HCT116 (cell line): Measurements from ENCODE around the gene PSD. TPM values are rescaled to one million over a fixed set of nuclear protein-coding genes. Genes with fewer than 3 reads are reported as not detected.
A peak's percentile ranks its signal among the peaks of the same experiment; 100 is the strongest.

Experiments
- ATAC-seq: fragments of 200-7000 bp; cut with Tn5 transposase; 2 replicates; pipeline ENCODE4 v1.9.1; 2020; ENCODE audit warnings: mild to moderate bottlenecking, moderate library complexity
- BruUV-seq: library from RNA; stranded (reverse); fragments of 400-500 nt; replicated peaks from 2 replicates; lab custom pipeline; 2021; lab: Mats Ljungman, UMichigan
- CTCF ChIA-PET: fragments of 300-600 bp; sonication (Branson Sonifier 250); formaldehyde crosslinking; loops from one replicate; lab custom pipeline; 2021; ENCODE audit warnings: antibody characterized with exemption; lab: Charles Lee
- POLR2A ChIA-PET: fragments of 300-600, 350-600 bp; sonication (Branson Sonifier 250); formaldehyde crosslinking; loops from one replicate; lab custom pipeline; 2021; ENCODE audit warnings: antibody characterized with exemption; lab: Charles Lee
- RAD21 ChIA-PET, 2 experiments: fragments of 300-600 bp; sonication (Branson Sonifier 250); formaldehyde crosslinking; loops; one replicate each; lab custom pipeline; 2023; ENCODE audit warnings: low total read pairs in 2 of 2; ENCODE audit not compliant: uncharacterized antibody in 2 of 2, unreplicated experiment in 2 of 2, low non-redundant PET in 1 of 2; lab: Charles Lee
- DNase-seq: peaks from one replicate; pipeline ENCODE4 v3.0.0-alpha.2; 2010; ENCODE audit warnings: low read depth, low spot score
- H2AFZ ChIP-seq: fragments of 200-600 bp; shearing (Covaris generic), sonication (generic); 2 replicates; pipeline ENCODE4 v1.6.1; 2017; ENCODE audit warnings: low read depth, mixed run types, mixed read lengths, antibody characterized with exemption, low read length; ENCODE audit not compliant: poor library complexity, severe bottlenecking
- H3K27ac ChIP-seq: 2 replicates; pipeline ENCODE4 v1.5.1; 2012; ENCODE audit warnings: low read depth, low read length
- H3K27me3 ChIP-seq: fragments of 200-600 bp; sonication (generic); 2 replicates; pipeline ENCODE4 v1.6.1; 2016; ENCODE audit warnings: mixed run types, low read length, mixed read lengths; ENCODE audit not compliant: insufficient read depth
- H3K36me3 ChIP-seq, 2 experiments: fragments of 200-500 bp in 1 of 2; fragments of 200-600 bp in 1 of 2; sonication (Bioruptor generic) in 1 of 2; sonication (generic) in 1 of 2; 2 replicates each; pipeline versions ENCODE4 v1.5.1 to v1.6.1; 2014 to 2016; ENCODE audit warnings: low read length in 2 of 2, inconsistent platforms in 1 of 2, mixed read lengths in 1 of 2, mixed run types in 1 of 2; ENCODE audit not compliant: insufficient read depth in 2 of 2, control insufficient read depth in 1 of 2
- H3K4me1 ChIP-seq, 2 experiments: fragments of 200-600 bp in 1 of 2; sonication (generic) in 1 of 2; 2 replicates each; pipeline versions ENCODE4 v1.5.1 to v1.6.1; 2012 to 2017; ENCODE audit warnings: low read length in 2 of 2, inconsistent platforms in 1 of 2, mild to moderate bottlenecking in 1 of 2, mixed read lengths in 1 of 2, mixed run types in 1 of 2, moderate library complexity in 1 of 2; ENCODE audit not compliant: insufficient read depth in 2 of 2, control insufficient read depth in 1 of 2
- H3K4me2 ChIP-seq: fragments of 200-600 bp; sonication (generic); 2 replicates; pipeline ENCODE4 v1.6.1; 2017; ENCODE audit warnings: mixed run types, low read length, mixed read lengths
- H3K4me3 ChIP-seq, 2 experiments: fragments of 200-600 bp in 1 of 2; sonication (generic) in 1 of 2; replicated peaks in 1 of 2; 2 replicates each; pipeline ENCODE4 v1.5.1; 2011 to 2016; ENCODE audit warnings: low read length in 2 of 2, control low read depth in 1 of 2, low read depth in 1 of 2, mild to moderate bottlenecking in 1 of 2, mixed read lengths in 1 of 2, mixed run types in 1 of 2
- H3K79me2 ChIP-seq: fragments of 200-600 bp; sonication (generic); 2 replicates; pipeline ENCODE4 v1.6.1; 2017; ENCODE audit warnings: mild to moderate bottlenecking, mixed run types, low read length, moderate library complexity, mixed read lengths; ENCODE audit not compliant: insufficient read depth
- H3K9ac ChIP-seq: fragments of 200-600 bp; sonication (generic); 2 replicates; pipeline ENCODE4 v1.6.1; 2016; ENCODE audit warnings: low read length, mixed read lengths
- H3K9me2 ChIP-seq: fragments of 200-600 bp; sonication (generic), shearing (Covaris generic); 2 replicates; pipeline ENCODE4 v1.6.1; 2017; ENCODE audit warnings: mixed run types, mild to moderate bottlenecking, moderate library complexity; ENCODE audit not compliant: insufficient read depth
- H3K9me3 ChIP-seq, 2 experiments: fragments of 200-500 bp in 1 of 2; fragments of 200-600 bp in 1 of 2; sonication (Bioruptor generic) in 1 of 2; sonication (generic) in 1 of 2; 2 replicates each; pipeline ENCODE4 v1.6.1; 2014 to 2017; ENCODE audit warnings: low read length in 2 of 2, mixed read lengths in 2 of 2, inconsistent platforms in 1 of 2, low read depth in 1 of 2, mild to moderate bottlenecking in 1 of 2, mixed run types in 1 of 2, moderate library complexity in 1 of 2; ENCODE audit not compliant: control insufficient read depth in 1 of 2, insufficient read depth in 1 of 2
- H4K20me1 ChIP-seq: fragments of 200-600 bp; sonication (generic), shearing (Covaris generic); 2 replicates; pipeline ENCODE4 v1.6.1; 2017; ENCODE audit warnings: mixed run types, mild to moderate bottlenecking, moderate library complexity; ENCODE audit not compliant: insufficient read depth
- ATF3 ChIP-seq: IDR thresholded peaks from 2 replicates; pipeline ENCODE4 v1.6.1; 2012
- CBX3 ChIP-seq: IDR thresholded peaks from 2 replicates; pipeline ENCODE4 v1.6.1; 2012; ENCODE audit warnings: low read depth
- CEBPB ChIP-seq: IDR thresholded peaks from 2 replicates; pipeline ENCODE4 v1.6.1; 2012; ENCODE audit warnings: low read depth
- CTCF ChIP-seq, 3 experiments: fragments of 200-600 bp in 1 of 3; sonication (generic) in 1 of 3; IDR thresholded peaks in 2 of 3; conservative IDR thresholded peaks in 1 of 3; 2 replicates each; pipeline ENCODE4 v1.5.1; 2012 to 2017; ENCODE audit warnings: low read depth in 2 of 3, low read length in 2 of 3, antibody characterized with exemption in 1 of 3, borderline replicate concordance in 1 of 3, control low read depth in 1 of 3, mild to moderate bottlenecking in 1 of 3, mixed read lengths in 1 of 3, mixed run types in 1 of 3, moderate library complexity in 1 of 3; ENCODE audit not compliant: insufficient read depth in 1 of 3
- EGR1 ChIP-seq: IDR thresholded peaks from 2 replicates; pipeline ENCODE4 v1.6.1; 2012; ENCODE audit warnings: low read depth
- EZH2phosphoT487 ChIP-seq: fragments of 200-600 bp; IDR thresholded peaks from 2 replicates; pipeline ENCODE4 v1.6.1; 2018; ENCODE audit warnings: antibody characterized with exemption, borderline replicate concordance
- YY1 ChIP-seq: IDR thresholded peaks from 2 replicates; pipeline ENCODE4 v1.6.1; 2011; ENCODE audit warnings: low read length, low read depth, moderate library complexity, mild to moderate bottlenecking; ENCODE audit not compliant: insufficient replicate concordance; ENCODE audit errors: extremely low read depth
- ZBTB33 ChIP-seq: IDR thresholded peaks from 2 replicates; pipeline ENCODE4 v1.6.1; 2011; ENCODE audit warnings: mild to moderate bottlenecking, low read length, moderate library complexity; ENCODE audit not compliant: insufficient replicate concordance; ENCODE audit errors: extremely low read depth
- ZFX ChIP-seq: fragments of 450-650 bp; IDR thresholded peaks from 2 replicates; pipeline ENCODE4 v1.6.1; 2017
- intact Hi-C: fragments of 100-400 bp; cut with micrococcal nuclease; formaldehyde crosslinking; loops from 2 replicates; pipeline ENCODE4 v1.10.0; 2022
- total RNA-seq: library from RNA; stranded (reverse); gene quantifications from one replicate; pipeline ENCODE4 v1.2.1, GENCODE V29; 2021; ENCODE audit not compliant: unreplicated experiment

PSD gene
- total RNA-seq, 1 experiment from 2014 or later = 9.7 TPM

GRCh38 chr10:102368077-102368476 is 50.5 kb downstream of the PSD start:
- Histone ChIP-seq H3K9ac (no peak overlapping the region), H3K4me3 (no peak overlapping the region), H2AFZ (no peak overlapping the region), H3K27me3 (no peaks in the 10 kb centered on the region), H4K20me1 (no peaks in the 10 kb centered on the region), H3K9me3 (peaks cover 0 to 6% of the 10 kb centered on the region in 2 experiments; a peak in 1 of 4 replicates), H3K79me2 (no peaks in the 10 kb centered on the region), H3K4me2 (peak overlapping the region; percentile 25), H3K9me2 (no peaks in the 10 kb centered on the region), H3K36me3 (peaks cover 52 to 64% of the 10 kb centered on the region in 2 experiments), H3K27ac (peak overlapping the region; percentile 31; the same call in 1 of the 2 replicates), H3K4me1 (peaks cover 8 to 19% of the 10 kb centered on the region in 2 experiments; a peak in 3 of 4 replicates)
- intact Hi-C loops = no loop called here
- ATAC-seq (peak; percentile 71; the same call in 1 of the 2 replicates), DNase-seq (no peak)
- POLR2A ChIA-PET = interaction anchor here (1.1 kb wide), 1 partner anchor 16 kb away, joined by 3 read pairs; no protein-coding TSS in a partner anchor
- BruUV-seq = no TSS peak
- no peak for TF ChIP-seq CEBPB
- TF ChIP-seq EZH2phosphoT487 = no peak
- no peak for TF ChIP-seq EGR1
- TF ChIP-seq CBX3 = no peak
- no peak for TF ChIP-seq CTCF (IDR thresholded peaks at IDR 0.05 in 2 of 3, conservative IDR thresholded peaks at IDR 0.05 in 1 of 3; ENCODE audit: borderline replicate concordance in 1 of 3, insufficient read depth in 1 of 3, low read depth in 2 of 3, low read length in 2 of 3)
- no peak for TF ChIP-seq ZBTB33
- TF ChIP-seq ATF3 = no peak
- no peak for TF ChIP-seq ZFX
- TF ChIP-seq YY1 = no peak
- RAD21 ChIA-PET = no interaction called here
- CTCF ChIA-PET = interaction anchor here (1.4 kb wide), 2 partner anchors 16 to 138 kb away, joined by 4 read pairs; no protein-coding TSS in a partner anchor
